Transverse colon (tissue), 4 donors: ENCODE results near the gene CTNNAL1. TPM values are rescaled to one million over a fixed set of nuclear protein-coding genes. Genes with fewer than 3 reads are reported as not detected.
"Not testable (repeated sequence)": the region's sequence is repeated elsewhere in the genome, so short reads cannot be mapped to it uniquely, and the experiment has no call there.

Source experiments
- DNase-seq: peaks from one replicate; pipeline ENCODE4 v3.0.0-alpha.2; 2019
- H3K27ac ChIP-seq, 4 donors: fragments of 200-600 bp; sonication (generic); 2 replicates each; pipeline ENCODE4 v1.5.1; 2016 to 2018; ENCODE audit warnings: inconsistent platforms in 4 of 4
- H3K27me3 ChIP-seq: fragments of 200-600 bp; sonication (generic); 2 replicates; pipeline ENCODE4 v1.5.1; 2017; ENCODE audit warnings: inconsistent platforms
- H3K36me3 ChIP-seq, 4 donors: fragments of 200-600 bp; sonication (generic); 2 replicates each; pipeline ENCODE4 v1.5.1; 2017 to 2019; ENCODE audit warnings: inconsistent platforms in 4 of 4
- H3K4me1 ChIP-seq, 4 donors: fragments of 200-600 bp; sonication (generic); 2 replicates each; pipeline ENCODE4 v1.5.1; 2017 to 2020; ENCODE audit warnings: inconsistent platforms in 4 of 4
- H3K4me3 ChIP-seq, 4 donors: fragments of 200-600 bp; sonication (generic); 1 replicate in 1 of 4; 2 replicates in 3 of 4; pipeline versions ENCODE4 v1.5.1 to v1.6.1; 2017 to 2019; ENCODE audit warnings: inconsistent platforms in 4 of 4
- H3K9me3 ChIP-seq, 2 donors: fragments of 200-600 bp; sonication (generic); 2 replicates each; pipeline ENCODE4 v1.5.1; 2017 to 2019; ENCODE audit warnings: inconsistent platforms in 2 of 2
- CTCF ChIP-seq, 5 experiments: fragments of 200-600 bp in 3 of 5; fragments of 450-650 bp in 2 of 5; sonication (generic) in 3 of 5; IDR thresholded peaks; 1 replicate in 2 of 5; 2 replicates in 3 of 5; pipeline ENCODE4 v1.5.1; 2016 to 2017; ENCODE audit warnings: antibody characterized with exemption in 5 of 5, inconsistent platforms in 3 of 5, mild to moderate bottlenecking in 2 of 5, moderate library complexity in 1 of 5
- EP300 ChIP-seq: sonication (generic); formaldehyde crosslinking; IDR thresholded peaks from one replicate; pipeline ENCODE4 v1.6.1; 2017; ENCODE audit warnings: antibody characterized with exemption, low read depth
- POLR2A ChIP-seq: fragments of 450-650 bp; IDR thresholded peaks from one replicate; pipeline ENCODE4 v1.6.1; 2016; ENCODE audit warnings: antibody characterized with exemption, mild to moderate bottlenecking, moderate library complexity
- POLR2AphosphoS5 ChIP-seq, 3 donors: sonication (generic); formaldehyde crosslinking; IDR thresholded peaks; one replicate each; pipeline ENCODE4 v1.6.1; 2016; ENCODE audit warnings: antibody characterized with exemption in 3 of 3
- WGBS, 2 donors: methylation state at CpG; one replicate each; pipeline ENCODE4 v1.1.5; 2018; ENCODE audit warnings: low coverage in 1 of 2; 5-methylcytosine and 5-hydroxymethylcytosine counted together
- in situ Hi-C, 4 donors: fragments of 200-750 bp; cut with MboI; loops; one replicate each; pipeline versions ENCODE4 v1.15.0 to v1.15.1; 2017; ENCODE audit warnings: low sequenced_read_pairs in 3 of 4, low pct_ligation_motif_present in 1 of 4, low pct_unique_long_range_greater_than_20kb in 1 of 4
- intact Hi-C: fragments of 100-400 bp; cut with DNase I; formaldehyde crosslinking; loops from one replicate; pipeline ENCODE4 v1.15.1; 2023; ENCODE audit warnings: low total_unique reads
- total RNA-seq, 4 donors: library from RNA; depleted of rRNA; stranded (reverse); fragments of >200 nt; gene quantifications; one replicate each; pipeline ENCODE4 v1.1.0, GENCODE V29; 2016

The CTNNAL1 gene
- total RNA-seq, 4 donors from 2014 or later = 6.0 to 12.1 (median 8.1) TPM

GRCh38 chr9:108972186-108972585 is 41.1 kb downstream of the CTNNAL1 start:
- Histone ChIP-seq H3K27ac (no peak overlapping the region), H3K4me1 (peaks cover 0 to 9% (median 0%) of the 10 kb centered on the region in 4 donors), H3K27me3 (no peaks in the 10 kb centered on the region), H3K36me3 (no peaks in the 10 kb centered on the region), H3K9me3 (no peaks in the 10 kb centered on the region), H3K4me3 (no peak overlapping the region)
- 90% methylated on average over 3 of the region's 3 CpGs for WGBS, 2 donors
- no peak for TF ChIP-seq EP300
- no peak for TF ChIP-seq POLR2AphosphoS5 (IDR thresholded peaks at IDR 0.05)
- TF ChIP-seq CTCF (IDR thresholded peaks at IDR 0.05) = no peak
- TF ChIP-seq POLR2A = no peak
- in situ Hi-C loops = loop anchor here in 1 of 4 donors (25.0 kb wide), 1 partner anchor 110 kb away; the partner anchor contains the start of genes ACTL7A and ACTL7B
- intact Hi-C loops = no loop called here
- no peak for DNase-seq

- H3K9me3 ChIP-seq, intact Hi-C loops, H3K4me3 ChIP-seq, H3K4me1 ChIP-seq, H3K27ac ChIP-seq, DNase-seq, H3K36me3 ChIP-seq, H3K27me3 ChIP-seq: not testable (repeated sequence)
- in situ Hi-C loops = loop anchor here in 1 of 4 donors (25.0 kb wide), 1 partner anchor 109 kb away; the partner anchor contains the start of genes ACTL7A and ACTL7B
- 92 to 96% methylated on average over 2 of the region's 2 CpGs for WGBS, 2 donors
Observed at GRCh38 chr9:108971392-108971791, 41.9 kb downstream of the CTNNAL1 start.

- Histone ChIP-seq H3K4me3 (no peak overlapping the region), H3K36me3 (no peaks in the 10 kb centered on the region), H3K27me3 (no peaks in the 10 kb centered on the region), H3K4me1 (peaks cover 0 to 5% (median 0%) of the 10 kb centered on the region in 4 donors), H3K9me3 (no peaks in the 10 kb centered on the region), H3K27ac (no peak overlapping the region)
- no peak for DNase-seq
- in situ Hi-C loops (loop anchor here in 1 of 4 donors (25.0 kb wide), 1 partner anchor 106 kb away; the partner anchor contains the start of genes ACTL7A and ACTL7B), intact Hi-C loops (no loop called here)
- TF ChIP-seq CTCF (IDR thresholded peaks at IDR 0.05) = no peak
- no peak for TF ChIP-seq POLR2AphosphoS5 (IDR thresholded peaks at IDR 0.05)
- TF ChIP-seq POLR2A = no peak
- TF ChIP-seq EP300 = no peak
Observed at GRCh38 chr9:108967916-108968315, 45.4 kb downstream of the CTNNAL1 start.

- Histone ChIP-seq H3K27me3 (no peaks in the 10 kb centered on the region), H3K9me3 (no peaks in the 10 kb centered on the region), H3K4me3 (no peak overlapping the region), H3K27ac (no peak overlapping the region), H3K4me1 (no peaks in the 10 kb centered on the region), H3K36me3 (no peaks in the 10 kb centered on the region)
- no peak for TF ChIP-seq POLR2A
- no peak for TF ChIP-seq CTCF (IDR thresholded peaks at IDR 0.05)
- TF ChIP-seq EP300 = no peak
- in situ Hi-C loops (loop anchor here in 1 of 4 donors (25.0 kb wide), 1 partner anchor 101 kb away; the partner anchor contains the start of genes ACTL7A and ACTL7B), intact Hi-C loops (no loop called here)
- 64 to 100% methylated on average over 1 to 4 of the region's 4 CpGs for WGBS, 2 donors
- DNase-seq = no peak
Observed at GRCh38 chr9:108963459-108964143, 49.7 kb downstream of the CTNNAL1 start.

- no peaks in the 10 kb centered on the region for H3K27me3 ChIP-seq
- intact Hi-C loops = no loop called here
- no peaks in the 10 kb centered on the region for H3K36me3 ChIP-seq
- in situ Hi-C loops = loop anchor here in 1 of 4 donors (25.0 kb wide), 1 partner anchor 99 kb away; the partner anchor contains the start of genes ACTL7A and ACTL7B
- 94 to 95% methylated on average over 2 of the region's 2 CpGs for WGBS, 2 donors
- TF ChIP-seq EP300 (no peak), CTCF (IDR thresholded peaks at IDR 0.05) (no peak), POLR2AphosphoS5 (IDR thresholded peaks at IDR 0.05) (no peak), POLR2A (no peak)
- no peaks in the 10 kb centered on the region for H3K4me1 ChIP-seq
- no peak overlapping the region for H3K27ac ChIP-seq
- DNase-seq = no peak
- H3K4me3 ChIP-seq = no peak overlapping the region
- H3K9me3 ChIP-seq = no peaks in the 10 kb centered on the region
Observed at GRCh38 chr9:108961151-108961550, 52.1 kb downstream of the CTNNAL1 start.
